ENCODE measurements around the gene PDXP. TPM values are rescaled to one million over a fixed set of nuclear protein-coding genes. Genes with fewer than 3 reads are reported as not detected.
"Not testable (repeated sequence)": the region's sequence is repeated elsewhere in the genome, so short reads cannot be mapped to it uniquely, and the experiment has no call there.

The PDXP gene
- total RNA-seq, 1 donor from 2014 or later: 8.5 TPM

- DNase-seq (ENCODE audit: low spot score): no peak
Observed at GRCh38 chr22:37672920-37673455, 14.5 kb downstream of the PDXP start.

- no peak for DNase-seq (ENCODE audit: low spot score)
Observed at GRCh38 chr22:37674248-37674647, 15.7 kb downstream of the PDXP start.

GRCh38 chr22:37674951-37675929, 16.7 kb downstream of the PDXP start, which contains the start of gene LGALS1:
Gene LGALS1, plus strand, starts transcription at chr22:37675636. Its CDS starts 67 bp downstream, at chr22:37675703.
- peak; percentile 96 for DNase-seq (ENCODE audit: low spot score)

- no peak for DNase-seq (ENCODE audit: low spot score)
Observed at GRCh38 chr22:37675930-37676735, 17.6 kb downstream of the PDXP start.

- DNase-seq (ENCODE audit: low spot score): peak; percentile 94
Observed at GRCh38 chr22:37676736-37677492, 18.4 kb downstream of the PDXP start.

GRCh38 chr22:37677493-37677974, 19.0 kb downstream of the PDXP start:
- DNase-seq (ENCODE audit: low spot score): no peak

GRCh38 chr22:37678372-37678771, 19.8 kb downstream of the PDXP start:
- no peak for DNase-seq (ENCODE audit: low spot score)

- DNase-seq (ENCODE audit: low spot score): no peak
Observed at GRCh38 chr22:37679670-37680069, 21.1 kb downstream of the PDXP start.

GRCh38 chr22:37680191-37680851, 21.8 kb downstream of the PDXP start:
- no peak for DNase-seq (ENCODE audit: low spot score)

GRCh38 chr22:37681001-37681424, 22.5 kb downstream of the PDXP start:
- no peak for DNase-seq (ENCODE audit: low spot score)

GRCh38 chr22:37681556-37682049, 23.1 kb downstream of the PDXP start:
- DNase-seq (ENCODE audit: low spot score): peak; percentile 92

GRCh38 chr22:37684803-37685615, 26.5 kb downstream of the PDXP start:
- DNase-seq (ENCODE audit: low spot score): no peak

- peak; percentile 93 for DNase-seq (ENCODE audit: low spot score)
Observed at GRCh38 chr22:37686002-37686982, 27.8 kb downstream of the PDXP start, which contains the start of gene NOL12. Gene NOL12, plus strand, starts transcription at chr22:37686343. Its CDS starts 50 bp downstream, at chr22:37686393.

GRCh38 chr22:37690407-37690806, 31.9 kb downstream of the PDXP start:
- no peak for DNase-seq (ENCODE audit: low spot score)

- no peak for DNase-seq (ENCODE audit: low spot score)
Observed at GRCh38 chr22:37690901-37691504, 32.5 kb downstream of the PDXP start.

GRCh38 chr22:37692627-37693285, 34.2 kb downstream of the PDXP start:
- no peak for DNase-seq (ENCODE audit: low spot score)

- not testable (repeated sequence) for DNase-seq (ENCODE audit: low spot score)
Observed at GRCh38 chr22:37694131-37694530, 35.6 kb downstream of the PDXP start.

Data from mesenteric fat pad (tissue), 1 donor.